Stimulated activated CD8-positive, alpha-beta memory T cell treated with anti-CD3 and anti-CD28 coated beads, Interleukin-12 subunit alpha, Interleukin-12 subunit beta, amount 100 ng/mL, for 1 hour (primary cell): ENCODE measurements around the gene FAM149A.

Source experiments
- DNase-seq: peaks from one replicate; pipeline ENCODE4 v3.0.0-alpha.2; 2020; ENCODE audit warnings: low read depth

FAM149A gene

GRCh38 chr4:186158966-186159365, 54.5 kb downstream of the FAM149A start:
- DNase-seq = no peak

- no peak for DNase-seq
Observed at GRCh38 chr4:186159613-186160012, 55.1 kb downstream of the FAM149A start.

- DNase-seq = no peak
Observed at GRCh38 chr4:186161138-186161537, 56.6 kb downstream of the FAM149A start.

GRCh38 chr4:186166852-186167512, 62.5 kb downstream of the FAM149A start:
- no peak for DNase-seq

GRCh38 chr4:186167605-186168004, 63.1 kb downstream of the FAM149A start:
- no peak for DNase-seq

- no peak for DNase-seq
Observed at GRCh38 chr4:186168750-186169149, 64.2 kb downstream of the FAM149A start.

- DNase-seq = no peak
Observed at GRCh38 chr4:186169333-186169944, 64.9 kb downstream of the FAM149A start.

GRCh38 chr4:186169945-186170802, 65.7 kb downstream of the FAM149A start:
- no peak for DNase-seq

- no peak for DNase-seq
Observed at GRCh38 chr4:186170966-186171365, 66.5 kb downstream of the FAM149A start.

- no peak for DNase-seq
Observed at GRCh38 chr4:186172546-186172945, 68.0 kb downstream of the FAM149A start.

- DNase-seq = no peak
Observed at GRCh38 chr4:186188107-186188506, 83.6 kb downstream of the FAM149A start.

- DNase-seq = no peak
Observed at GRCh38 chr4:186189656-186190055, 85.2 kb downstream of the FAM149A start.

GRCh38 chr4:186190581-186191199, 86.2 kb downstream of the FAM149A start:
- no peak for DNase-seq

- peak; percentile 72 for DNase-seq
Observed at GRCh38 chr4:186191200-186192065, 86.9 kb downstream of the FAM149A start, which contains the start of gene CYP4V2. CYP4V2 (plus strand) TSS chr4:186191567; CDS start chr4:186191824, 257 bp downstream.

- DNase-seq = no peak
Observed at GRCh38 chr4:186192066-186192612, 87.6 kb downstream of the FAM149A start.

GRCh38 chr4:186193851-186194250, 89.3 kb downstream of the FAM149A start:
- no peak for DNase-seq

GRCh38 chr4:186196063-186196462, 91.6 kb downstream of the FAM149A start:
- no peak for DNase-seq

- no peak for DNase-seq
Observed at GRCh38 chr4:186200516-186200915, 96.0 kb downstream of the FAM149A start.

- no peak for DNase-seq
Observed at GRCh38 chr4:186201010-186201409, 96.5 kb downstream of the FAM149A start.

GRCh38 chr4:186201535-186202230, 97.2 kb downstream of the FAM149A start:
- DNase-seq = peak; percentile 31
